GM10847 (cell line): ENCODE data around the gene KRTAP5-4.

Source experiments
- POLR2A ChIP-seq: IDR thresholded peaks from 2 replicates; pipeline ENCODE4 v1.6.1; 2011; ENCODE audit not compliant: insufficient read length; ENCODE audit errors: extremely low read depth

Gene KRTAP5-4

DNA sequence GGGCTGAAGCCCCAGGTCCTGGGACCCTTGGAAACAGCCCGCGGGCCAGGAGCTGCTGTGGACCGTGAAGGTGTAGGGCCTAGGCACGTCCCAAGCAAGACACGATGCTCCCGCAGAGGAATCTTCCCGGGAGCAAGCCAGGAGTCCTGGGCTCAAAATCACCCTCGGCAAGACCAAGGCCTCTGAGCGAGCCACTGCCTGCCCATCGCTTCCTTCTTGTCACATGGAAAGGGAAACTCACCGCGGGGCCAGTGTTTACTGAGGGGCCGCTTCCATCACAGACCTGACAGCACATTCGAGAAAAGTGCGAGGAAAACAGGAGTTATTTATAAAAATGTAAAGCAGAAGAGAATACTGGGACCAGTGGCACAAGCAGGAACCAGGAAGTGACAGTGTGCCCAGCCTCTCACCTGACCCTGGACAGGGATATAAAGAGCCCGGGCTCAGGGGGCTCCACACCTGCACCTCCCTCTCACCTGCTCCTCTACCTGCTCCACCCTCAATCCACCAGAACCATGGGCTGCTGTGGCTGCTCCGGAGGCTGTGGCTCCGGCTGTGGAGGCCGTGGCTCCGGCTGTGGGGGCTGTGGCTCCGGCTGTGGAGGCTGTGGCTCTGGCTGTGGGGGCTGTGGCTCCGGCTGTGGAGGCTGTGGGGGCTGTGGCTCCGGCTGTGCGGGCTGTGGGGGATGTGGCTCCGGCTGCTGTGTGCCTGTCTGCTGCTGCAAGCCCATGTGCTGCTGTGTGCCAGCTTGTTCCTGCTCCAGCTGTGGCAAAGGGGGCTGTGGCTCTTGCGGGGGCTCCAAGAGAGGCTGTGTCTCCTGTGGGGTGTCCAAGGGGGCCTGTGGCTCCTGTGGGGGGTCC, 7.6 kb upstream of the KRTAP5-4 start, which contains the start of gene KRTAP5-5:
Gene KRTAP5-5 (plus strand): TSS at position 450 of the 860 bp plus-strand sequence. CDS start 66 bp downstream, at position 516.
- TF ChIP-seq POLR2A: no peak

DNA sequence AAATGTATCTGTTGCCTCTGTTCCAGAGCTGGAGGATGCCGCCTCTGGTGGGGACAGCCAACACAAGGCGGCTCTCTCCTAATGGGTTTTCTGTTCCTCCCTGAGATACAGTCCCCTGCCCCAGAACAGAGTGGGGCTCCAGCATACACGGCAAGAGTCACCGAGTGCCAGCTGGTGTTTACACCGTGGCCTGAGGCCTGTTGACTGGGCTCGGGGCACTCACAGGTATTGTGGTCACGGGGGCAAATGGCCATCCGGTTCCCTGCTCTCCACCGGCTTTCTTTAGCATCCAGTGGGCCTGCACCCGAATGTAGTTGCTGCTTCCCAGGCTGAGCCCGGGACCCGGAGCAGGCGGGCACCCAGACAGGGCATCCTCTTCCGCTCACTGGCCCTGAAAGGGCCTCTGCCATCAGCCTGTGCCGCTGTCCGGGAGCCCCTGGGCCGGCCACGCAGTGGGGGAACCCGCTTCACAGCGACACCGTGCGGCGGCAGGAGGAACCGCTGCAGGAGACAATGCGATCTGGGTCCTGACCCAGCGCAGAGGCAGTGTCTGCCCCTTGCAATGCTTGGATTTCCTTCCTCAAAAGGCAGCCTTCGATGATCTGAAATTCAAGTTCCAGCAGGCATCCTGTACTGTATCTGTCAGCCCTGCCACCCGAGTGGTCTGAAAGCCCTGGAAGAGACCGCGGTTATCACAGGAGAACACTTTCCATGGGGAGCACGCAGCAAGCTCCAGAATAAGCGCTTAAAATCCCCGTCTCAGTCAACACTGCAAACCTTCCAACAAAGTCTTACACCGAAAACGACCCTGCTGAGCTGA, 6.8 kb upstream of the KRTAP5-4 start:
- no peak for TF ChIP-seq POLR2A

DNA sequence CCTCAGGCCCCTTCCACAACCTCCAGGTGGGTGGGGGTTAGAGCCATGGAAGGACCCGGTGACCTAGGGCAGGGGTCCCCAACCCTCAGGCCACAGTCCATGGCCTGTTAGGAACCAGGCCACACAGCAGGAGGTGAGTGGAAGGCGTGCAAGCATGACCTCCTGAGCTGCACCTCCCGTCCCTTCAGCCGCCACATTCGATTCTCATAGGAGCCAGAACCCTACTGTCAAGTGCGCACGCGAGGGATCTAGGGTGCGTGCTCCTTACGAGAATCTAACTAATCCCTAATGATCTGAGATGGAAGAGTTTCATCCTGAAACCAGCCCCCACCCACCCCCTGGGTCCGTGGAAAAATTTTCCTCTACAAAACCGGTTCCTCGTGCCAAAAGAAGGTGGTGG, 3.6 kb upstream of the KRTAP5-4 start:
- no peak for TF ChIP-seq POLR2A

DNA sequence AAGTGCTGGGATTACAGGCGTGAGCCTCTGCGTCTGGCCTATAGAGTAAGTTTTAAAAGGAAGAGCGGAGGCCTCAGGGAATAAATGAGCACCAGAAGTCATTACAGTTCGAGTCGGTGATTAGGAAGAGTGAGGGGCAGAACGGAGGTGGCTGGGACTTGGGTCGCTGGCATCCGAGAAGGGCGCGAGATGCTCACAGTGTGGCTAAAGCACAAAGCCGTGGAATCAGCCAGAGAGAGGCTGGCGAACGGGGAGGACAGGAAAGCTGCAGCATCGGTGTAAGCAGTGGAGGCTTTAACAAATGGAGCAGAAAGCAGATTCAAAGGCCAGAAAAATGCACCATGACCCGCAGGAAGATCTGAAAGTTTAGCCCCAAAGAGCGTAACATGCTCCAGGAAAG, 2.7 kb upstream of the KRTAP5-4 start:
- no peak for TF ChIP-seq POLR2A

DNA sequence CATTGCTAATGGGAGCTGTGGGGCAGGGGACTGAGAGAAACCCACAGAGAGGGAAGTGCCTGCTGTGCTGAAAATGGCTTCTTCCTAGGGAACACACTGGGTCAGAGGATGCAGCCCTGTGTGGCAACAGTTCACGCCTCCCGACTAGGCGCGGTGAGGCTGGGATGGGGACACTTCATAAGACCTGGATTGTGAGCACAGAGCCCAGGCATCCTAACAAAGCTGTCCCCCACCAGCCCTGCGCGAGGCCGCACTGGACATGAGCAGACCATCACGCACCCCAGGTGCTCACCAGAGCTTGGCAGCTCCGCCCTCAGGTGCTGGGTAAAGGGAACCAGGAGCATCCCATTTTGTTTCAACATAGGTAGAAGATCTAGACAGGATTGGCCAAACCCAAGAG, 1.8 kb upstream of the KRTAP5-4 start:
- no peak for TF ChIP-seq POLR2A

DNA sequence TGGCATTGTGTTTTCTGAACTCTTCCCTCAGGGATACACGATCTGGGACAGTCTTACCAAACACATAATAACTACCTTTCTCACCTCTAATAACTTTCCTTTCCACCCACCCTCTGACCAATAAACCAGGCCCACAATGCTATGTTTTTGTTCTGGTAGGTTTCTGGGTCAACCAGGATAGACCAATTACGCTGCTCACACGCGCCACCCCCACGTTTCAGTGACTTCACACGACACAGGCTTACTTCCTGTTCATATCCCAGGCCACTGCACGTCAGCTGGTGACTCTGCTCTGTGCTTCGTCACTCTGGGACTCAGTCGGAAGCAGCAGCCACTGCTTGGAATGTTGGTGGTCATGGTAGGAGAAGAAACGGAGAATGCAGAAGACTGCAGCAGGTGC, 2.5 kb downstream of the KRTAP5-4 start:
- no peak for TF ChIP-seq POLR2A

DNA sequence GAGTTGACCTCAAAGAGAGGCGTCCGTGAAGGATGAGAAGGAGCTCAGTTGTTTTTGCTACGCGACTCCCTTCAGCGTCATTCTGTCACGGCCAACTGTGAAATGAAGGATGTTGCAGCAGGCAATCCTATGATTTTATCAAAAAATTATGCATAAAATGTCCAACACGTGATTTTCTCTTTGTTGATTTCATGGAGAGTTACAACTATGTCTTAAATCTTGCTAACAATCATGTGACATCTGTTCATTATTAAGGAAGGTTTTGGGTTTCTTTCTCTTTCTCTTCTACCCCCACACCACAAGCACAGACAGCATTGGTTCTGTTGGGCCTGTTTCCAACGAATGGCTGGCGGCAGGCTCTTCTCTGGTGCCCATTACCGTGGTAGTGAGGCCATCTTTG, 3.7 kb downstream of the KRTAP5-4 start:
- TF ChIP-seq POLR2A: no peak

DNA sequence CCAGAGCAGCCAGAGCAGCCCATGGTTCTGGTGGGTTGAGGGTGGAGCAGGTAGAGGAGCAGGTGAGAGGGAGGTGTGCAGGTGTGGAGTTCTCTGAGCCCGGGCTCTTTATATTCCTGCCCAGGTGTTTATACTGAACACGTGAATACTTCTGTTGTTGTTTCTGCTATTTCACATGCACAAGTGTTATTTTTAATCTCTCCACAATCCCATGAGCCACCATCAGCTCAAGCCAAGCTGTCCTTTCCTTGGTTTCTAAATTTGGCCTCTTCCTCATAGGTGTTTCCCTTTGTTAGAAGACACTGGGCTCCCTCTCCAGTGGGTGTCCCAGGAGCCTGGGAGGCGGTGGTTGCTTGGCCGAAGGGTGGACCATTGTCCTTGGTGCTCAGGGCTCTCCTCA, 13.6 kb downstream of the KRTAP5-4 start, which contains the start of gene KRTAP5-3:
Gene KRTAP5-3 (minus strand): TSS at position 101 of the 400 bp plus-strand sequence. CDS start 78 bp downstream, at position 23.
- no peak for TF ChIP-seq POLR2A

DNA sequence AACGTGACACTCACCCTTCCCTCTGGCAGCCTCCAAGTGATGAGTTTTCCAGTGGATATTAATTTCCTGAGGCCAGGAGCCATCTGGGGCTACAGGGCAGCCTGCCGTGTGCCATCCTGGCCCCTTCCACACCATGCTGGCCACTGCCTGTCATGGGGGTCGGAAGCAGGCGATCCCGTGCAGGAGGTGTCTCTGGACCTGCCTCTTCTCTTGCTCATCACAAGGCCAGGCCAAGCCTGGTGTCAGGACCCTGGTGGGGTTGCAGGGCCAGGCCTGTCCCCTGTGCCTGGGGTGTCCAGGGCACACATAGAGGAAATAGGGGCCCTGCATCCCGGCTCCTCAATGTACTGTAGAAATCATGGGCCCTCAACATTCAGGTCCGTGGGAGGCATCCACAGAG, 17.2 kb downstream of the KRTAP5-4 start:
- TF ChIP-seq POLR2A: no peak

DNA sequence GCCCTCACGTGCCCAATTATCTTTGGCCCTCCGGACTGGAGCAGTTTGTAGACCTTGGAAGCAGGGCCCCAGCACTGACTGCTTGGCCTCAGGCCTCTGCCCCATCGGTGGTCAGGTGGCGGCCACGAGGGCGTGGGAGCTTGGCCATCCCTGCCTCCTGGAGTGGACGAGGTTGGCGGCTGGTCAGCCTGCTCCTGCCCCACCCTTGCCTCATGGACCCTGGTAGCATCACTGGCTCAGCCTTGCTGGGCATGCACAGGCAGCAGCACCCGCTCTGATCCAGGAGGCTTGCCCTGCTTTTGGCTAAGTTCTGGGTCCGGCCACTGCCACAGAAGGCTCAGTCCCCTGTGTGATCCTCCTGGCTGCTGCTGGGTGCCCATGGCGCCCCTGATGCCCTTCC, 17.8 kb downstream of the KRTAP5-4 start:
- no peak for TF ChIP-seq POLR2A

DNA sequence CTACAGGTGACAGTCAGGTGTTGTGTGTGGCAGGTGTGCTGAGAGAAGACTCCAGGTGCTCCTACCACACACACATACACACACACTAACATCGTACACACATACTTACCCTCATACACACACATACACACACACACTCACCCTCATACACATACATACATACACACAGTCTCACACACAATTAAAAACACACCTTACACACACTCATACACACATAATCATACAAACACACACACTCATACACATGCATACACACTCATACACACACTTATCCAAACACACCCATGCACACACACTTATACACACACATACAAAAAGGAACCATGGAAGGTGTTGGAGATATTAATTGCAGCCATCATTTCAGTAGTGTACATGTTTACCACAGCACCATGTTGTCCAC, 18.3 kb downstream of the KRTAP5-4 start:
- no peak for TF ChIP-seq POLR2A

DNA sequence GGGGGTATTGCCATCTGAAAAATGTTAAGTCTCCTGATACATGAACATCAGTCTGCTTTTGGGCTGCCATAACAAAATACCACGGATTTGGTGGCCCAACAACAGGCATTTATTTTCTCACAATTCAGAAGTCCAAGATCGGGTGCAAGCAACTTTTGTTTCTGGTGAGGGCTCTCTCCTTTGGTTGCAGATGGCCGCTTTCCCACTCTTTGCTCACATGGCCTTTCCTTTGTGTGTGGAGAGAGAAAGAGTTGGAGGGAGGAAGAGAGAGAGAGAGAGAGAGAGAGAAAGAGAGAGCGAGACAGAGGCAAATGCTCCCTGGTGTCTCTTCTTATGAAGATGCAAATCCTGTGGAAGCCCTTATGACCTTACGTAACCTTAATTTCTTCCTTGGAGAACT, 21.3 kb downstream of the KRTAP5-4 start:
- no peak for TF ChIP-seq POLR2A

DNA sequence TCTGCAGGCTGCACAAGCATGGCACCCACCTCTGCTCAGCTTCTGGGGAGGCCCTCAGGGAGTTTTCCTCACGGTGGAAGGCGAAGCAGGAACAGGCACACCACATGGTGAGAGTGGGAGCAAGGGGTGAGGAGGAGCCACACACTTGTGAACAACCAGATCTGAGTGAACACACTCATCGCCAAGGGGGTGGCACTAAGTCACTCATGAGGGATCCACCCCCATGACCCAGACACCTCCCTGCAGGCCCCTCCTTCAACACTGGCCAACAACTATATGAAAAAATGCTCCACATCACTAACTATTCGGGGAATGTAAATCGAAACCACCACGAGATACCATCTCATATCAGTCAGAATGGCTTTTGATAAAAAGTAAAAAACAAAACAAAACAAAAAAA, 23.1 kb downstream of the KRTAP5-4 start:
- TF ChIP-seq POLR2A: no peak

DNA sequence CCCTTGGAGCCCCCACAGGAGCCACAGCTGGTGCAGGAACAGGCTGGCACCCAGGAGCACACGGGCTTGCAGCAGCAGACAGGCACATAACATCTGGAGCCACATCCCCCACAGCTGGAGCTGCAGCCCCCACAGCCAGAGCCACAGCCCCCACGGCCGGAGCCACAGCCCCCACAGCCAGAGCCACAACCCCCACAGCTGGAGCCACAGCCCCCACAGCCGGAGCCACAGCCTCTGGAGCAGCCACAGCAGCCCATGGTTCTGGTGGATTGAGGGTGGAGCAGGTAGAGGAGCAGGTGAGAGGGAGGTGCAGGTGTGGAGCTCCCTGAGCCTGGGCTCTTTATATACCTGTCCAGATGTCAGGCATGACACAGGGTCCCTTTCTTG, 24.0 kb downstream of the KRTAP5-4 start, which contains the start of gene KRTAP5-2:
Gene KRTAP5-2 (minus strand): TSS at position 301 of the 387 bp plus-strand sequence. CDS start 44 bp downstream, at position 257.
- TF ChIP-seq POLR2A: no peak

DNA sequence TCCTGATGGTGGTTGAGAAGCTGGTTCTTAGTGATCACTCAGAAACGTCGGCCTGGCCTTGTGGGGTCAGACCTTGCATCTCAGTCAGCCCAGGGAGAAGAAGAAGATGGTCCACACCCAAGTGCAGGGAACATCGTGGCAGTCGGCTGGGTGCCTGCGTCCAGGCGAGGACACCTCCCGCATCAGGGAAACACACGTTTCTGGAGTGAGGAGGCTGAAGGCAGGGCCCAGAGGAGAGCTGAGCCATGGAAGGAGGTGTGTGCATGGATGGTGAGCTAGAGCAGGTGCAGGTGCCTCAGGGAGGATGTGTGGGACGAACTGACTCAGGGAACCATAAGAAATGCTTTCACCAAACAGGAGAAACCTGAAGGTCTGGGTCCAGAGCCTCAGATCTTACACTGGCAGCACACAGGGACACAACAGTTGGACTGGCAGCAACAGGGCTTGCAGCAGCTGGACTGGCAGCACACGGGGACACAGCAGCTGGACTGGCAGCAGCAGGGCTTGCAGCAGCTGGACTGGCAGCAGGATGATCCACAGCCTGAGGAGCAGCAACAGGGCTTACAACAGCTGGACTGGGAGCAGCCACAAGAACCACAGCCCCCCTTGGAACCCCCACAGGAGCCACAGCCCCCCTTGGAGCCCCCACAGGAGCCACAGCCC, 24.5 kb downstream of the KRTAP5-4 start:
- no peak for TF ChIP-seq POLR2A
